Stomach (tissue), 9 donors: ENCODE measurements around the gene VAMP1. TPM values are rescaled to one million over a fixed set of nuclear protein-coding genes. Genes with fewer than 3 reads are reported as not detected.

Experiments used
- DNase-seq, 2 donors: peaks; one replicate each; pipeline versions ENCODE4 v3.0.0 to v3.0.0-alpha.2; 2013 to 2019
- H3K27ac ChIP-seq, 5 donors: fragments of 200-600 bp in 4 of 5; sonication (generic) in 4 of 5; one replicate each; pipeline ENCODE4 v1.5.1; 2013 to 2019; ENCODE audit warnings: mild to moderate bottlenecking in 1 of 5, moderate library complexity in 1 of 5
- H3K27me3 ChIP-seq, 3 donors: fragments of 200-600 bp; sonication (generic); one replicate each; pipeline ENCODE4 v1.5.1; 2017 to 2019; ENCODE audit warnings: mixed run types in 1 of 3
- H3K36me3 ChIP-seq, 4 donors: fragments of 200-600 bp; sonication (generic); 1 replicate in 3 of 4; 2 replicates in 1 of 4; pipeline ENCODE4 v1.5.1; 2016 to 2019
- H3K4me1 ChIP-seq, 4 donors: fragments of 200-600 bp; sonication (generic); one replicate each; pipeline ENCODE4 v1.5.1; 2016 to 2019
- H3K4me3 ChIP-seq, 4 donors: fragments of 200-600 bp; sonication (generic) in 3 of 4; one replicate each; pipeline ENCODE4 v1.5.1; 2016 to 2019; ENCODE audit warnings: mild to moderate bottlenecking in 1 of 4
- H3K9me3 ChIP-seq, 4 donors: fragments of 200-600 bp; sonication (generic); one replicate each; pipeline ENCODE4 v1.5.1; 2016 to 2019
- CTCF ChIP-seq, 7 experiments: fragments of 450-650 bp in 4 of 7; fragments of 200-600 bp in 3 of 7; sonication (generic) in 3 of 7; IDR thresholded peaks; one replicate each; pipeline ENCODE4 v1.5.1; 2016 to 2019; ENCODE audit warnings: antibody characterized with exemption in 7 of 7, control low read depth in 2 of 7, mild to moderate bottlenecking in 1 of 7
- EP300 ChIP-seq: sonication (generic); formaldehyde crosslinking; IDR thresholded peaks from one replicate; pipeline ENCODE4 v1.6.1; 2017; ENCODE audit warnings: antibody characterized with exemption
- POLR2A ChIP-seq, 4 donors: fragments of 450-650 bp; IDR thresholded peaks; one replicate each; pipeline ENCODE4 v1.6.1; 2016; ENCODE audit warnings: antibody characterized with exemption in 4 of 4, control low read depth in 2 of 4, mild to moderate bottlenecking in 1 of 4, moderate library complexity in 1 of 4
- POLR2AphosphoS5 ChIP-seq, 3 donors: sonication (generic); formaldehyde crosslinking; IDR thresholded peaks; one replicate each; pipeline ENCODE4 v1.6.1; 2016; ENCODE audit warnings: antibody characterized with exemption in 3 of 3
- WGBS, 5 donors: extraction: QIAGEN DNeasy Blood & Tissue Kit in 3 of 5; methylation state at CpG; one replicate each; pipeline versions ENCODE4 v1.1.5 to v1.1.7; 2013 to 2018; 5-methylcytosine and 5-hydroxymethylcytosine counted together
- intact Hi-C: fragments of 100-400 bp; cut with DNase I; formaldehyde crosslinking; loops from one replicate; pipeline ENCODE4 v1.15.1; 2023; ENCODE audit warnings: low total_unique reads
- polyA plus RNA-seq, 3 donors: library from polyadenylated mRNA; stranded (reverse); fragments of 200-250 nt; gene quantifications; one replicate each; pipeline ENCODE4 v1.2.3, GENCODE V29; 2013
- total RNA-seq, 5 donors: library from RNA; depleted of rRNA; stranded (reverse); fragments of >200 nt; gene quantifications; one replicate each; pipeline versions ENCODE4 v1.1.0 to v1.2.3, GENCODE V29; 2014 to 2016
- donor health status: healthy with polysubstance abuse.
- donor health status: Bipolar disorder and iron deficiency.
- donor health status: healthy.

VAMP1 gene
- total and polyA plus RNA-seq, 8 donors, result 1.2 to 16.5 (median 4.8) TPM; not detected in 1

- no peaks in the 10 kb centered on the region for H3K27me3 ChIP-seq
- H3K36me3 ChIP-seq, result peaks cover 0 to 71% (median 40%) of the 10 kb centered on the region in 4 donors
- no peaks in the 10 kb centered on the region for H3K4me1 ChIP-seq
- TF ChIP-seq EP300, result no peak
- TF ChIP-seq POLR2A (IDR thresholded peaks at IDR 0.05), result no peak
- no peak for TF ChIP-seq CTCF (IDR thresholded peaks at IDR 0.05)
- TF ChIP-seq POLR2AphosphoS5 (IDR thresholded peaks at IDR 0.05), result no peak
- no peaks in the 10 kb centered on the region for H3K9me3 ChIP-seq
- intact Hi-C loops, result no loop called here
- DNase-seq, result no peak
- WGBS, 5 donors, result 58 to 70% (median 66%) methylated on average over 8 to 9 of the region's 9 CpGs
- H3K4me3 ChIP-seq, result no peak overlapping the region
- H3K27ac ChIP-seq, result peak overlapping the region in 1 of 5 donors; percentile 23
Measured at GRCh38 chr12:6443361-6443983, 27.0 kb downstream of the VAMP1 start.

GRCh38 chr12:6442836-6443235 lies 27.6 kb downstream of the VAMP1 start:
- TF ChIP-seq POLR2A (IDR thresholded peaks at IDR 0.05) (no peak), EP300 (no peak), POLR2AphosphoS5 (IDR thresholded peaks at IDR 0.05) (no peak), CTCF (IDR thresholded peaks at IDR 0.05) (no peak)

GRCh38 chr12:6440391-6440790 lies 30.1 kb downstream of the VAMP1 start:
- Histone ChIP-seq H3K9me3 (no peaks in the 10 kb centered on the region), H3K4me3 (no peak overlapping the region), H3K27me3 (no peaks in the 10 kb centered on the region), H3K27ac (no peak overlapping the region), H3K4me1 (no peaks in the 10 kb centered on the region), H3K36me3 (peaks cover 0 to 42% (median 14%) of the 10 kb centered on the region in 4 donors)
- intact Hi-C loops, result no loop called here
- TF ChIP-seq EP300 (no peak), POLR2A (IDR thresholded peaks at IDR 0.05) (no peak), CTCF (IDR thresholded peaks at IDR 0.05) (no peak), POLR2AphosphoS5 (IDR thresholded peaks at IDR 0.05) (no peak)
- no peak for DNase-seq
- 31 to 52% (median 39%) methylated on average over 1 of the region's 1 CpG for WGBS, 5 donors

More at GRCh38 chr12:6442836-6443235, 27.6 kb downstream of the VAMP1 start:
- Histone ChIP-seq H3K9me3 (no peaks in the 10 kb centered on the region), H3K27ac (no peak overlapping the region), H3K4me3 (no peak overlapping the region), H3K36me3 (peaks cover 0 to 67% (median 36%) of the 10 kb centered on the region in 4 donors), H3K4me1 (no peaks in the 10 kb centered on the region), H3K27me3 (no peaks in the 10 kb centered on the region)
- no peak for DNase-seq
- intact Hi-C loops, result no loop called here
- 79 to 87% (median 83%) methylated on average over 9 of the region's 9 CpGs for WGBS, 5 donors

- intact Hi-C loops, result no loop called here
- DNase-seq, result no peak
Measured at GRCh38 chr12:6438345-6438744, 32.1 kb downstream of the VAMP1 start.

More at GRCh38 chr12:6438345-6438744, 32.1 kb downstream of the VAMP1 start:
- no peaks in the 10 kb centered on the region for H3K27me3 ChIP-seq
- H3K4me1 ChIP-seq, result no peaks in the 10 kb centered on the region
- no peak overlapping the region for H3K27ac ChIP-seq
- no peak for TF ChIP-seq POLR2A (IDR thresholded peaks at IDR 0.05)
- no peak for TF ChIP-seq EP300
- no peak for TF ChIP-seq POLR2AphosphoS5 (IDR thresholded peaks at IDR 0.05)
- TF ChIP-seq CTCF (IDR thresholded peaks at IDR 0.05), result no peak
- H3K36me3 ChIP-seq, result peaks cover 0 to 22% (median 4%) of the 10 kb centered on the region in 4 donors
- H3K9me3 ChIP-seq, result no peaks in the 10 kb centered on the region
- H3K4me3 ChIP-seq, result no peak overlapping the region
- WGBS, 5 donors, result 87 to 92% (median 90%) methylated on average over 12 of the region's 12 CpGs
